PC-9 (cell line): ENCODE data around the gene INSIG2. TPM values are rescaled to one million over a fixed set of nuclear protein-coding genes. Genes with fewer than 3 reads are reported as not detected.

Experiments used
- BruUV-seq: library from RNA; stranded (reverse); fragments of 400-500 nt; replicated peaks from 2 replicates; lab custom pipeline; 2021; lab: Mats Ljungman, UMichigan
- CTCF ChIA-PET: fragments of 300-600 bp; sonication (Branson Sonifier 250); formaldehyde crosslinking; loops from one replicate; lab custom pipeline; 2022; ENCODE audit warnings: antibody characterized with exemption; lab: Charles Lee
- POLR2A ChIA-PET: fragments of 300-600 bp; sonication (Branson Sonifier 250); formaldehyde crosslinking; loops from one replicate; lab custom pipeline; 2022; ENCODE audit warnings: antibody characterized with exemption; ENCODE audit not compliant: unreplicated experiment; lab: Charles Lee
- DNase-seq, 2 experiments: peaks; one replicate each; pipeline versions ENCODE4 v3.0.0 to v3.0.0-alpha.2; 2015 to 2022; ENCODE audit warnings: mixed read lengths in 1 of 2
- H2AFZ ChIP-seq: fragments of 200-600 bp; sonication (generic); 2 replicates; pipeline ENCODE4 v1.8.1; 2017; ENCODE audit warnings: antibody characterized with exemption
- H3F3A ChIP-seq: fragments of 200-600 bp; sonication (generic); 2 replicates; pipeline ENCODE4 v1.8.1; 2017; ENCODE audit warnings: antibody characterized with exemption, mild to moderate bottlenecking, low read depth; ENCODE audit not compliant: insufficient read depth
- H3K27ac ChIP-seq: fragments of 200-600 bp; sonication (generic); 2 replicates; pipeline ENCODE4 v1.6.1; 2016; ENCODE audit warnings: mixed run types
- H3K27me3 ChIP-seq: fragments of 200-600 bp; sonication (generic); 2 replicates; pipeline ENCODE4 v1.6.1; 2016; ENCODE audit warnings: low read depth, mixed run types; ENCODE audit not compliant: insufficient read depth
- H3K36me3 ChIP-seq: fragments of 200-600 bp; sonication (generic); 2 replicates; pipeline ENCODE4 v1.6.1; 2016; ENCODE audit warnings: low read depth, mixed run types
- H3K4me1 ChIP-seq: fragments of 200-600 bp; sonication (generic); replicated peaks from 2 replicates; pipeline ENCODE4 v1.6.1; 2016; ENCODE audit warnings: mixed run types; ENCODE audit not compliant: insufficient read depth
- H3K4me2 ChIP-seq: fragments of 200-600 bp; sonication (generic); 2 replicates; pipeline ENCODE4 v1.6.1; 2017; ENCODE audit warnings: mixed run types
- H3K4me3 ChIP-seq: fragments of 200-600 bp; sonication (generic); 2 replicates; pipeline ENCODE4 v1.6.1; 2016; ENCODE audit warnings: mixed run types
- H3K79me2 ChIP-seq: fragments of 200-600 bp; sonication (generic); 2 replicates; pipeline ENCODE4 v1.6.1; 2017; ENCODE audit warnings: low read depth, mixed run types
- H3K9me2 ChIP-seq: fragments of 200-600 bp; sonication (generic); 2 replicates; pipeline ENCODE4 v1.8.1; 2017; ENCODE audit warnings: mild to moderate bottlenecking; ENCODE audit not compliant: insufficient read depth
- H3K9me3 ChIP-seq: fragments of 200-600 bp; sonication (generic); 2 replicates; pipeline ENCODE4 v1.8.1; 2016; ENCODE audit warnings: low read depth; ENCODE audit not compliant: insufficient read depth
- H4K20me1 ChIP-seq: fragments of 200-600 bp; sonication (generic); 2 replicates; pipeline ENCODE4 v1.8.1; 2017; ENCODE audit not compliant: insufficient read depth
- EZH2 ChIP-seq: fragments of 200-600 bp; sonication (generic); IDR thresholded peaks from 2 replicates; pipeline ENCODE4 v1.8.0; 2017; ENCODE audit warnings: antibody characterized with exemption, low read depth
- intact Hi-C: fragments of 100-400 bp; cut with micrococcal nuclease; formaldehyde crosslinking; loops from one replicate; pipeline ENCODE4 v1.10.0; 2022; ENCODE audit not compliant: unreplicated experiment
- total RNA-seq: library from RNA; stranded (reverse); gene quantifications from 2 replicates; pipeline ENCODE4 v1.2.3, GENCODE V29; 2021
- TF ChIP-seq, protein P1 (sequence below): fragments of 200-600 bp; sonication (generic); conservative IDR thresholded peaks from 2 replicates; pipeline ENCODE4 v1.6.1; 2017; ENCODE audit warnings: mixed run types, antibody characterized with exemption, mild to moderate bottlenecking, moderate library complexity

The INSIG2 gene
- total RNA-seq, 1 experiment from 2014 or later: 33.6 TPM

DNA sequence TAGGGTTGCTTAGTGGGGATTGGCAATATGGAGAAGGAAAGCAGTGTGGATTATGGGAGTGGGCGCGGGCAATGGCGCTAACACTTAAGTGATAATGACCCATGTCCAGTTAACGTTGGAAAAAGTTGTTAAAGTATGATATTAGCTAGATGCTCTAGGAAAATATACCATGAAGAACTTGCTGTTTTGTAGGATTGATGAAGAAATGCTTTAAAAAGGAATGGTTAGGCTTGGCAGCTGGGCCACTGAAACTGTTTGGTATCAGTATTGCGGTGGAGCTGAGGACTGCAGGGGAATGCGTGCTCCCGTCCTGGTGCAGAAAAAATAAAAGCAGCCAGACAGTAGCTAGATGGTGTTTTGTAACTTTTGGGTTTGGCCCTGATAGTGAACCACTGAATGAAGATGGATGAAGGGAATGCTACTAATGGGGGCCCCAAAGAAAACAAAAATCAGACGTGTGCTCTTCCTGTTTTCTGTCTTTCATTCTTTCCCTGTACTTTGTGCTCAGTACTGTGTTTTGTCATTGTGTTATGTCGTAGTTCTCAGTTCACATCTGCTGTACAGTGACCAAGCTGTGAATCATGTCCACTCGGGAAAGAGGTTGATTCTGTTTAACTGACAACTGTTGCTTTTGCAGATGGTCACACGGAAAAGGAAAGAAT, 999 bp downstream of the INSIG2 start:
- H3K9me2 ChIP-seq: no peaks in the 10 kb centered on the region
- H3K27ac ChIP-seq: peak overlapping the region; percentile 94
- peaks cover 60% of the 10 kb centered on the region for H3K4me1 ChIP-seq
- H4K20me1 ChIP-seq: no peaks in the 10 kb centered on the region
- POLR2A ChIA-PET: interaction anchor here (0.6 to 2.4 kb wide), 4 partner anchors 11 to 34 kb away, joined by 4 to 21 read pairs (median 6); no protein-coding TSS in a partner anchor
- H2AFZ ChIP-seq: 0 out of 2 replicates have a peak overlapping the region, but pooled peaks have one; percentile 49
- H3K79me2 ChIP-seq: peaks cover 50% of the 10 kb centered on the region
- peak; percentile 28 to 70 for DNase-seq
- peaks cover 41% of the 10 kb centered on the region for H3F3A ChIP-seq
- TF ChIP-seq EZH2: no peak
- TF ChIP-seq, protein P1, sequence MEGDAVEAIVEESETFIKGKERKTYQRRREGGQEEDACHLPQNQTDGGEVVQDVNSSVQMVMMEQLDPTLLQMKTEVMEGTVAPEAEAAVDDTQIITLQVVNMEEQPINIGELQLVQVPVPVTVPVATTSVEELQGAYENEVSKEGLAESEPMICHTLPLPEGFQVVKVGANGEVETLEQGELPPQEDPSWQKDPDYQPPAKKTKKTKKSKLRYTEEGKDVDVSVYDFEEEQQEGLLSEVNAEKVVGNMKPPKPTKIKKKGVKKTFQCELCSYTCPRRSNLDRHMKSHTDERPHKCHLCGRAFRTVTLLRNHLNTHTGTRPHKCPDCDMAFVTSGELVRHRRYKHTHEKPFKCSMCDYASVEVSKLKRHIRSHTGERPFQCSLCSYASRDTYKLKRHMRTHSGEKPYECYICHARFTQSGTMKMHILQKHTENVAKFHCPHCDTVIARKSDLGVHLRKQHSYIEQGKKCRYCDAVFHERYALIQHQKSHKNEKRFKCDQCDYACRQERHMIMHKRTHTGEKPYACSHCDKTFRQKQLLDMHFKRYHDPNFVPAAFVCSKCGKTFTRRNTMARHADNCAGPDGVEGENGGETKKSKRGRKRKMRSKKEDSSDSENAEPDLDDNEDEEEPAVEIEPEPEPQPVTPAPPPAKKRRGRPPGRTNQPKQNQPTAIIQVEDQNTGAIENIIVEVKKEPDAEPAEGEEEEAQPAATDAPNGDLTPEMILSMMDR: 0 out of 2 replicates have a peak, but pooled peaks have one; percentile 16
- no peaks in the 10 kb centered on the region for H3K27me3 ChIP-seq
- peak overlapping the region; percentile 79 for H3K4me3 ChIP-seq
- H3K36me3 ChIP-seq: 0 out of 2 replicates have a peak, but pooled peaks cover 6% of the 10 kb centered on the region
- TSS peak; percentile 67 for BruUV-seq
- peak overlapping the region; percentile 88 for H3K4me2 ChIP-seq
- CTCF ChIA-PET: interaction anchor here (0.7 to 2.3 kb wide), 6 partner anchors 11 to 552 kb away, joined by 3 to 14 read pairs (median 5); partner anchors contain the start of gene DDX18
- H3K9me3 ChIP-seq: no peaks in the 10 kb centered on the region
- intact Hi-C loops: loop anchor here (1.0 to 2.0 kb wide), 2 partner anchors 42 to 96 kb away; no protein-coding TSS in a partner anchor

DNA sequence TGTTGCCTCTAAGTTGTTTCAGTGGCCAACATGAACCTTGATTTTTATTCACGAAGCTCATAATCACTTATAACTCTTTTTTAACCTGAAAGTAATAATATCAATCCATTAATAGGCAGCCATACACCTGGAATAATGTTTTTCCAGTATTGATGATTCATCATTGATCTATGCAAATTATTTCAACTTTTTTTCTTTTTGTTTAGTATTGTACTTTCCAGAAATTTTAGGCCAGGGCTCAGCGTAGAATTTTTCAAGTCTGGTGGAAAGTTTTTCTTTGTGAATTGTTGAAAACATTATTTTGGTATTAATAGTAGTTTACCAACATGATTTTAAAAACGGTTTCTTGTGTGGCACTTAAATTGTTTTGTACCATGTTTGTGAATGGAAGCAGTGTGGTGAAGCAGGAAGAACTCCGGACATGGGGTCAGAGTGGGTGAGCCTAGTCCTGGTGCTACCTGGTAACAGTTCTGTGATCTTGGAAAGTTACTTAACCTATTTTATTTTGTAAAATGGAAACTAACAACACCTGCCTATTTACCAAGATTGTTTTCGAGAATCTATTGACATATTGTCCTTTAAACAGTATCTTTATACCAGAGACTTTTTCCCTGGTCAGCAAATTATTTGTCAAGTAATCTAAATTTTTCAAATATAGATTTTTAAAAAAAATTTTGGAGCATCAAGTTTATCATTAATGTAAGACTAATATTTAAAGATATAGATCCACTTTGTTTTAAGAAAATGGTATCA, 2.3 kb downstream of the INSIG2 start:
- peak overlapping the region; percentile 79 for H3K4me3 ChIP-seq
- H3K4me2 ChIP-seq: peak overlapping the region; percentile 88
- peaks cover 55% of the 10 kb centered on the region for H3K4me1 ChIP-seq
- DNase-seq: peak in 1 of 2 experiments; percentile 58
- H3K36me3 ChIP-seq: 0 out of 2 replicates have a peak, but pooled peaks cover 7% of the 10 kb centered on the region
- intact Hi-C loops: no loop called here
- no peaks in the 10 kb centered on the region for H4K20me1 ChIP-seq
- BruUV-seq: no TSS peak
- no peaks in the 10 kb centered on the region for H3K27me3 ChIP-seq
- no peak overlapping the region for H2AFZ ChIP-seq
- POLR2A ChIA-PET: interaction anchor here (0.6 kb wide), 1 partner anchor 9 kb away, joined by 3 read pairs; no protein-coding TSS in a partner anchor
- peaks cover 63% of the 10 kb centered on the region for H3K79me2 ChIP-seq
- TF ChIP-seq, protein P1: no peak
- no peak for TF ChIP-seq EZH2
- no peaks in the 10 kb centered on the region for H3K9me3 ChIP-seq
- CTCF ChIA-PET: interaction anchor here (0.6 to 2.3 kb wide), 5 partner anchors 10 to 551 kb away, joined by 3 to 14 read pairs (median 5); partner anchors contain the start of gene DDX18
- H3F3A ChIP-seq: peaks cover 28% of the 10 kb centered on the region
- peak overlapping the region; percentile 94 for H3K27ac ChIP-seq
- H3K9me2 ChIP-seq: no peaks in the 10 kb centered on the region

DNA sequence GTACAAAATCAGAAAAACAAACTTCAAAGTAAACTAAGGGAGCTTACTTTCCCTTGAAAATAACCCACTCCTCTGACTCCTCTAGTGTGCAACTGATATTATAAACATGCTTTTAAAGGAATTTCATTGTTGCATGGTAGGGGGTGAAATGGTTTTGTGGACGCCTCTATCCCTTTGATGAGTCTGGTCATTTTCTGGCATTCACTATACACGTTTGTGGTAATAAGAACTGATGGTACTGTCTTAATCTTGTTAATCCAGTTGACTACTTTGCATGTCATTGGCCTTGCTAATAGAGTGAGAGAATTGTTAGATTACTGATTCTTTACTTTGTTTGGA, 2.8 kb downstream of the INSIG2 start:
- Histone ChIP-seq H2AFZ (no peak overlapping the region), H3K9me3 (no peaks in the 10 kb centered on the region), H3K4me1 (peaks cover 53% of the 10 kb centered on the region), H3K36me3 (0 out of 2 replicates have a peak, but pooled peaks cover 11% of the 10 kb centered on the region), H3K4me2 (peak overlapping the region; percentile 88), H3K9me2 (no peaks in the 10 kb centered on the region), H3K4me3 (peak overlapping the region; percentile 79), H3K79me2 (peaks cover 68% of the 10 kb centered on the region), H3K27ac (peak overlapping the region; percentile 94), H3K27me3 (no peaks in the 10 kb centered on the region), H4K20me1 (no peaks in the 10 kb centered on the region), H3F3A (peaks cover 22% of the 10 kb centered on the region)
- DNase-seq: no peak
- TF ChIP-seq EZH2: no peak
- TF ChIP-seq, protein P1: no peak
- ChIA-PET POLR2A (no interaction called here), CTCF (interaction anchor here (2.3 kb wide), 1 partner anchor 44 kb away, joined by 14 read pairs; no protein-coding TSS in a partner anchor)
- no TSS peak for BruUV-seq
- intact Hi-C loops: no loop called here
